HEK293 (cell line): Measurements from ENCODE around the gene PSMC3.
A peak's percentile ranks its signal among the peaks of the same experiment; 100 is the strongest.

Source experiments
- CTCF ChIA-PET: fragments of 350-600 bp; formaldehyde crosslinking; extraction: SDS; loops from one replicate; lab custom pipeline; 2021; ENCODE audit warnings: antibody characterized with exemption; lab: Yijun Ruan, JAX
- POLR2A ChIA-PET: fragments of 300-600 bp; formaldehyde crosslinking; extraction: SDS; loops from one replicate; lab custom pipeline; 2020; ENCODE audit warnings: antibody characterized with exemption, inconsistent platforms; lab: Yijun Ruan, JAX
- H3K27ac ChIP-seq: fragments of 200-500 bp; sonication (Bioruptor generic); 2 replicates; pipeline ENCODE4 v1.5.1; 2014; ENCODE audit warnings: low read depth, low read length, control low read depth, inconsistent platforms; ENCODE audit errors: extremely low read depth
- H3K36me3 ChIP-seq, 2 experiments: fragments of 200-500 bp in 1 of 2; sonication (Bioruptor generic) in 1 of 2; 1 replicate in 1 of 2; 2 replicates in 1 of 2; pipeline ENCODE4 v1.5.1; 2014 to 2017; ENCODE audit warnings: inconsistent platforms in 2 of 2, low read length in 2 of 2; ENCODE audit not compliant: control insufficient read depth in 2 of 2, insufficient read depth in 1 of 2
- H3K4me1 ChIP-seq: fragments of 200-500 bp; sonication (Bioruptor generic); 2 replicates; pipeline ENCODE4 v1.5.1; 2014; ENCODE audit warnings: mild to moderate bottlenecking, low read length, inconsistent platforms; ENCODE audit not compliant: control insufficient read depth, insufficient read depth
- H3K4me3 ChIP-seq: 2 replicates; pipeline ENCODE4 v1.5.1; 2011; ENCODE audit warnings: low read depth, mild to moderate bottlenecking, control low read depth, low read length, moderate library complexity
- H3K9me3 ChIP-seq: fragments of 200-500 bp; sonication (Bioruptor generic); 2 replicates; pipeline ENCODE4 v1.5.1; 2014; ENCODE audit warnings: low read depth, low read length, inconsistent platforms; ENCODE audit not compliant: control insufficient read depth, insufficient read depth
- KLF1 ChIP-seq: fragments of 450-650 bp; formaldehyde crosslinking; IDR thresholded peaks from 2 replicates; pipeline ENCODE4 v1.5.1; 2016; ENCODE audit warnings: missing biosample characterization, missing genetic modification characterization
- ZNF157 ChIP-seq: fragments of 450-650 bp; formaldehyde crosslinking; IDR thresholded peaks from 2 replicates; pipeline ENCODE4 v1.5.1; 2016; ENCODE audit warnings: missing biosample characterization, missing genetic modification characterization
- ZNF175 ChIP-seq: fragments of 450-650 bp; formaldehyde crosslinking; IDR thresholded peaks from 2 replicates; pipeline ENCODE4 v1.5.1; 2016; ENCODE audit warnings: missing biosample characterization, missing genetic modification characterization
- ZNF214 ChIP-seq: fragments of 450-650 bp; formaldehyde crosslinking; IDR thresholded peaks from 2 replicates; pipeline ENCODE4 v1.5.1; 2017; ENCODE audit warnings: missing biosample characterization, mild to moderate bottlenecking, missing genetic modification characterization, borderline replicate concordance
- ZNF335 ChIP-seq: fragments of 450-650 bp; formaldehyde crosslinking; conservative IDR thresholded peaks from 2 replicates; pipeline ENCODE4 v1.5.1; 2016; ENCODE audit warnings: missing biosample characterization, missing genetic modification characterization
- ZNF501 ChIP-seq: fragments of 450-650 bp; formaldehyde crosslinking; IDR thresholded peaks from 2 replicates; pipeline ENCODE4 v1.5.1; 2016; ENCODE audit warnings: missing biosample characterization, missing genetic modification characterization
- ZNF610 ChIP-seq: fragments of 450-650 bp; formaldehyde crosslinking; IDR thresholded peaks from 2 replicates; pipeline ENCODE4 v1.5.1; 2016; ENCODE audit warnings: missing biosample characterization, missing genetic modification characterization, borderline replicate concordance
- ZNF660 ChIP-seq: fragments of 450-650 bp; IDR thresholded peaks from 2 replicates; pipeline ENCODE4 v1.5.1; 2018; ENCODE audit warnings: missing biosample characterization, mild to moderate bottlenecking, missing genetic modification characterization
- TF ChIP-seq, protein P1 (sequence below): fragments of 450-650 bp; formaldehyde crosslinking; IDR thresholded peaks from 2 replicates; pipeline ENCODE4 v1.5.1; 2017; ENCODE audit warnings: missing biosample characterization, missing genetic modification characterization
- TF ChIP-seq, protein P2 (sequence below): fragments of 450-650 bp; formaldehyde crosslinking; IDR thresholded peaks from 2 replicates; pipeline ENCODE4 v1.5.0; 2017; ENCODE audit warnings: missing biosample characterization, missing genetic modification characterization, borderline replicate concordance
- TF ChIP-seq, protein P3 (sequence below): fragments of 450-650 bp; formaldehyde crosslinking; IDR thresholded peaks from 2 replicates; pipeline ENCODE4 v1.5.1; 2016; ENCODE audit warnings: missing biosample characterization, missing genetic modification characterization, borderline replicate concordance
- TF ChIP-seq, protein P4 (sequence below): fragments of 450-650 bp; formaldehyde crosslinking; IDR thresholded peaks from 2 replicates; pipeline ENCODE4 v1.5.1; 2016; ENCODE audit warnings: missing biosample characterization, missing genetic modification characterization
- TF ChIP-seq, protein P5 (sequence below): fragments of 450-650 bp; formaldehyde crosslinking; IDR thresholded peaks from 2 replicates; pipeline ENCODE4 v1.5.1; 2016; ENCODE audit warnings: missing biosample characterization, missing genetic modification characterization, borderline replicate concordance
- TF ChIP-seq, protein P6 (sequence below): fragments of 450-650 bp; formaldehyde crosslinking; IDR thresholded peaks from 2 replicates; pipeline ENCODE4 v1.5.1; 2016; ENCODE audit warnings: missing biosample characterization, missing genetic modification characterization
- TF ChIP-seq, protein P7 (sequence below): IDR thresholded peaks from 2 replicates; pipeline ENCODE4 v1.6.1; 2011; ENCODE audit warnings: mild to moderate bottlenecking, low read depth, low read length, borderline replicate concordance

PSMC3 gene

DNA sequence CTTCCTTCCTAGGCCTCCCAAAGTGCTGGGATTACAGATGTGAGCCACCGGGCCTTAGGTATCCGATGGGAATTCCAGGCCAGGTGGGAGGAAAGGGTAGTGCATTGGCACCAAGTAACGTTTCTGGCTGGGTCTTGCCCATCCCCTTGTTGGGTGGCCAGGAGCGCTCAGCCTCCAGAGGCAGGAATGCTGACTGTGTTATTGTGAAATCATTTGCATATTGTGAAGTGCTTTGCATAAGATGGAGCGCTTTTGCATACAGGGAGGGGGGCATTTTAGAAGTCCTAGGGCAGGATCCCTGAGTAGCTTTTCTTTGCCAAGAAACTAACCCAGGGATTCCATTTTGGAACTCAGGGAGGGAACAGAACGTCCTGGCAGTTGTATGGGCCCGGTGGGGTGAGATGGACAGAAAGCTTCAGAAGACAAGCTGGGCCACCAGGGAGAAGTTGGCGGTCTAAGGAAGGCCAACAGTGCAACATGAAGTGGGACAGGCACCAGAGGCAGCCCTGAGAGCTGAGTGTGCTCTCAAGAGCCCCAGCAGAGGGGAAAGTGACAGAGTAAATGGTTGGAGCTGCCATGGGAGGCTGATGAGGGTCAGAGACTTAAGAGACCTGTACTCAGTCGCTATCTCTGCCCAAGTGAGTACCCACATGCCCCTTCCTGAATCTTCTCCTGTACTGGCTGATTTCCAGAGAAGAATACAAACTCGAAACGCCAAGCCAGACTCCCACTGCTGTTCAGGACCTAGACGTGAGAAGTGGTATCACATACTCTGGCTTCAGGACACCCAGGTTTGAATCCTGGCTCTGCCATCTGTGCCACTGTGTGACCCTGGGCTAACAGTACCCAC is 19.1 kb downstream of the PSMC3 start:
- ChIA-PET CTCF (interaction anchor here (0.6 to 1.4 kb wide), 8 partner anchors 8 to 1159 kb away, joined by 3 to 12 read pairs (median 3); partner anchors contain the start of genes ACP2, KBTBD4, MADD and NDUFS3), POLR2A (interaction anchor here (1.2 to 6.0 kb wide), 3 partner anchors 7 to 33 kb away, joined by 3 to 37 read pairs (median 7); partner anchors contain the start of gene PSMC3)
- H3K9me3 ChIP-seq = no peaks in the 10 kb centered on the region
- peaks cover 0 to 21% of the 10 kb centered on the region in 2 experiments; a peak in 1 of 3 replicates for H3K36me3 ChIP-seq
- H3K4me3 ChIP-seq = peak overlapping the region; percentile 45
- peak overlapping the region; percentile 82 for H3K27ac ChIP-seq
- no peaks in the 10 kb centered on the region for H3K4me1 ChIP-seq
- TF ChIP-seq KLF1 (tag by site-specific recombination) (no peak), ZNF335 (tag by site-specific recombination) (peak; percentile 41)

DNA sequence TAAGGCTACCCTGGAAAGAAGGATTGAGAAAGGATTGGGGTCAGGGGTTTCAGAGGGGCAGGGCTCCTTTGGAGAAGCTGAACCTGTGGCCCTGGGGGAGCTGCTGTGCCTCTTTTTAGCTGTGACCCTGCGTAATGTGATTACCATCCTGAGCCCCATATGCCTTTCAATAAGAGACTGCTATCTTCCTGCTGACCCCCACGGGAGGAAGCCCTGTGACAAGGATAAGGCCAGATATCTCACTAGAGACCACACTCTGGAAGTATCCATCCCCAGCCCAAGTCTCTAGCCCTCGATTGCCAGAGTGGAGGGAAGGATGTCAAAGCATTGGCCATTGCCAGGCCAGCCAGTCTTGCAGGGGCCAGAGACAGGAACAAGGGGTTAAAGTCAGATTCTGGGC is 22.7 kb downstream of the PSMC3 start:
- H3K9me3 ChIP-seq = no peaks in the 10 kb centered on the region
- no peak overlapping the region for H3K27ac ChIP-seq
- no peaks in the 10 kb centered on the region; the same call in 1 of the 2 replicates for H3K4me1 ChIP-seq
- POLR2A ChIA-PET = no interaction called here
- H3K36me3 ChIP-seq = no peaks in the 10 kb centered on the region
- CTCF ChIA-PET = interaction anchor here (0.6 to 2.4 kb wide), 3 partner anchors 23 to 132 kb away, joined by 3 to 23 read pairs (median 5); partner anchors contain the start of gene PSMC3
- H3K4me3 ChIP-seq = no peak overlapping the region
- TF ChIP-seq, protein P1, sequence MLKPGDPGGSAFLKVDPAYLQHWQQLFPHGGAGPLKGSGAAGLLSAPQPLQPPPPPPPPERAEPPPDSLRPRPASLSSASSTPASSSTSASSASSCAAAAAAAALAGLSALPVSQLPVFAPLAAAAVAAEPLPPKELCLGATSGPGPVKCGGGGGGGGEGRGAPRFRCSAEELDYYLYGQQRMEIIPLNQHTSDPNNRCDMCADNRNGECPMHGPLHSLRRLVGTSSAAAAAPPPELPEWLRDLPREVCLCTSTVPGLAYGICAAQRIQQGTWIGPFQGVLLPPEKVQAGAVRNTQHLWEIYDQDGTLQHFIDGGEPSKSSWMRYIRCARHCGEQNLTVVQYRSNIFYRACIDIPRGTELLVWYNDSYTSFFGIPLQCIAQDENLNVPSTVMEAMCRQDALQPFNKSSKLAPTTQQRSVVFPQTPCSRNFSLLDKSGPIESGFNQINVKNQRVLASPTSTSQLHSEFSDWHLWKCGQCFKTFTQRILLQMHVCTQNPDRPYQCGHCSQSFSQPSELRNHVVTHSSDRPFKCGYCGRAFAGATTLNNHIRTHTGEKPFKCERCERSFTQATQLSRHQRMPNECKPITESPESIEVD = no peak
- TF ChIP-seq ZNF175 (tag by site-specific recombination) (no peak), ZNF157 (no peak), ZNF214 (tag by site-specific recombination) (no peak), ZNF660 (no peak), ZNF501 (tag by site-specific recombination) (no peak), ZNF610 (tag by site-specific recombination) (no peak)
- TF ChIP-seq, protein P2, sequence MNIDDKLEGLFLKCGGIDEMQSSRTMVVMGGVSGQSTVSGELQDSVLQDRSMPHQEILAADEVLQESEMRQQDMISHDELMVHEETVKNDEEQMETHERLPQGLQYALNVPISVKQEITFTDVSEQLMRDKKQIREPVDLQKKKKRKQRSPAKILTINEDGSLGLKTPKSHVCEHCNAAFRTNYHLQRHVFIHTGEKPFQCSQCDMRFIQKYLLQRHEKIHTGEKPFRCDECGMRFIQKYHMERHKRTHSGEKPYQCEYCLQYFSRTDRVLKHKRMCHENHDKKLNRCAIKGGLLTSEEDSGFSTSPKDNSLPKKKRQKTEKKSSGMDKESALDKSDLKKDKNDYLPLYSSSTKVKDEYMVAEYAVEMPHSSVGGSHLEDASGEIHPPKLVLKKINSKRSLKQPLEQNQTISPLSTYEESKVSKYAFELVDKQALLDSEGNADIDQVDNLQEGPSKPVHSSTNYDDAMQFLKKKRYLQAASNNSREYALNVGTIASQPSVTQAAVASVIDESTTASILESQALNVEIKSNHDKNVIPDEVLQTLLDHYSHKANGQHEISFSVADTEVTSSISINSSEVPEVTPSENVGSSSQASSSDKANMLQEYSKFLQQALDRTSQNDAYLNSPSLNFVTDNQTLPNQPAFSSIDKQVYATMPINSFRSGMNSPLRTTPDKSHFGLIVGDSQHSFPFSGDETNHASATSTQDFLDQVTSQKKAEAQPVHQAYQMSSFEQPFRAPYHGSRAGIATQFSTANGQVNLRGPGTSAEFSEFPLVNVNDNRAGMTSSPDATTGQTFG (tag by site-specific recombination) = no peak
- TF ChIP-seq, protein P3, sequence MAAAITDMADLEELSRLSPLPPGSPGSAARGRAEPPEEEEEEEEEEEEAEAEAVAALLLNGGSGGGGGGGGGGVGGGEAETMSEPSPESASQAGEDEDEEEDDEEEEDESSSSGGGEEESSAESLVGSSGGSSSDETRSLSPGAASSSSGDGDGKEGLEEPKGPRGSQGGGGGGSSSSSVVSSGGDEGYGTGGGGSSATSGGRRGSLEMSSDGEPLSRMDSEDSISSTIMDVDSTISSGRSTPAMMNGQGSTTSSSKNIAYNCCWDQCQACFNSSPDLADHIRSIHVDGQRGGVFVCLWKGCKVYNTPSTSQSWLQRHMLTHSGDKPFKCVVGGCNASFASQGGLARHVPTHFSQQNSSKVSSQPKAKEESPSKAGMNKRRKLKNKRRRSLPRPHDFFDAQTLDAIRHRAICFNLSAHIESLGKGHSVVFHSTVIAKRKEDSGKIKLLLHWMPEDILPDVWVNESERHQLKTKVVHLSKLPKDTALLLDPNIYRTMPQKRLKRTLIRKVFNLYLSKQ (tag by site-specific recombination) = no peak
- TF ChIP-seq, protein P4, sequence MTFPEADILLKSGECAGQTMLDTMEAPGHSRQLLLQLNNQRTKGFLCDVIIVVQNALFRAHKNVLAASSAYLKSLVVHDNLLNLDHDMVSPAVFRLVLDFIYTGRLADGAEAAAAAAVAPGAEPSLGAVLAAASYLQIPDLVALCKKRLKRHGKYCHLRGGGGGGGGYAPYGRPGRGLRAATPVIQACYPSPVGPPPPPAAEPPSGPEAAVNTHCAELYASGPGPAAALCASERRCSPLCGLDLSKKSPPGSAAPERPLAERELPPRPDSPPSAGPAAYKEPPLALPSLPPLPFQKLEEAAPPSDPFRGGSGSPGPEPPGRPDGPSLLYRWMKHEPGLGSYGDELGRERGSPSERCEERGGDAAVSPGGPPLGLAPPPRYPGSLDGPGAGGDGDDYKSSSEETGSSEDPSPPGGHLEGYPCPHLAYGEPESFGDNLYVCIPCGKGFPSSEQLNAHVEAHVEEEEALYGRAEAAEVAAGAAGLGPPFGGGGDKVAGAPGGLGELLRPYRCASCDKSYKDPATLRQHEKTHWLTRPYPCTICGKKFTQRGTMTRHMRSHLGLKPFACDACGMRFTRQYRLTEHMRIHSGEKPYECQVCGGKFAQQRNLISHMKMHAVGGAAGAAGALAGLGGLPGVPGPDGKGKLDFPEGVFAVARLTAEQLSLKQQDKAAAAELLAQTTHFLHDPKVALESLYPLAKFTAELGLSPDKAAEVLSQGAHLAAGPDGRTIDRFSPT (tag by site-specific recombination) = no peak
- TF ChIP-seq, protein P5, sequence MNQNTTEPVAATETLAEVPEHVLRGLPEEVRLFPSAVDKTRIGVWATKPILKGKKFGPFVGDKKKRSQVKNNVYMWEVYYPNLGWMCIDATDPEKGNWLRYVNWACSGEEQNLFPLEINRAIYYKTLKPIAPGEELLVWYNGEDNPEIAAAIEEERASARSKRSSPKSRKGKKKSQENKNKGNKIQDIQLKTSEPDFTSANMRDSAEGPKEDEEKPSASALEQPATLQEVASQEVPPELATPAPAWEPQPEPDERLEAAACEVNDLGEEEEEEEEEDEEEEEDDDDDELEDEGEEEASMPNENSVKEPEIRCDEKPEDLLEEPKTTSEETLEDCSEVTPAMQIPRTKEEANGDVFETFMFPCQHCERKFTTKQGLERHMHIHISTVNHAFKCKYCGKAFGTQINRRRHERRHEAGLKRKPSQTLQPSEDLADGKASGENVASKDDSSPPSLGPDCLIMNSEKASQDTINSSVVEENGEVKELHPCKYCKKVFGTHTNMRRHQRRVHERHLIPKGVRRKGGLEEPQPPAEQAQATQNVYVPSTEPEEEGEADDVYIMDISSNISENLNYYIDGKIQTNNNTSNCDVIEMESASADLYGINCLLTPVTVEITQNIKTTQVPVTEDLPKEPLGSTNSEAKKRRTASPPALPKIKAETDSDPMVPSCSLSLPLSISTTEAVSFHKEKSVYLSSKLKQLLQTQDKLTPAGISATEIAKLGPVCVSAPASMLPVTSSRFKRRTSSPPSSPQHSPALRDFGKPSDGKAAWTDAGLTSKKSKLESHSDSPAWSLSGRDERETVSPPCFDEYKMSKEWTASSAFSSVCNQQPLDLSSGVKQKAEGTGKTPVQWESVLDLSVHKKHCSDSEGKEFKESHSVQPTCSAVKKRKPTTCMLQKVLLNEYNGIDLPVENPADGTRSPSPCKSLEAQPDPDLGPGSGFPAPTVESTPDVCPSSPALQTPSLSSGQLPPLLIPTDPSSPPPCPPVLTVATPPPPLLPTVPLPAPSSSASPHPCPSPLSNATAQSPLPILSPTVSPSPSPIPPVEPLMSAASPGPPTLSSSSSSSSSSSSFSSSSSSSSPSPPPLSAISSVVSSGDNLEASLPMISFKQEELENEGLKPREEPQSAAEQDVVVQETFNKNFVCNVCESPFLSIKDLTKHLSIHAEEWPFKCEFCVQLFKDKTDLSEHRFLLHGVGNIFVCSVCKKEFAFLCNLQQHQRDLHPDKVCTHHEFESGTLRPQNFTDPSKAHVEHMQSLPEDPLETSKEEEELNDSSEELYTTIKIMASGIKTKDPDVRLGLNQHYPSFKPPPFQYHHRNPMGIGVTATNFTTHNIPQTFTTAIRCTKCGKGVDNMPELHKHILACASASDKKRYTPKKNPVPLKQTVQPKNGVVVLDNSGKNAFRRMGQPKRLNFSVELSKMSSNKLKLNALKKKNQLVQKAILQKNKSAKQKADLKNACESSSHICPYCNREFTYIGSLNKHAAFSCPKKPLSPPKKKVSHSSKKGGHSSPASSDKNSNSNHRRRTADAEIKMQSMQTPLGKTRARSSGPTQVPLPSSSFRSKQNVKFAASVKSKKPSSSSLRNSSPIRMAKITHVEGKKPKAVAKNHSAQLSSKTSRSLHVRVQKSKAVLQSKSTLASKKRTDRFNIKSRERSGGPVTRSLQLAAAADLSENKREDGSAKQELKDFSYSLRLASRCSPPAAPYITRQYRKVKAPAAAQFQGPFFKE (tag by site-specific recombination) = no peak
- TF ChIP-seq, protein P6, sequence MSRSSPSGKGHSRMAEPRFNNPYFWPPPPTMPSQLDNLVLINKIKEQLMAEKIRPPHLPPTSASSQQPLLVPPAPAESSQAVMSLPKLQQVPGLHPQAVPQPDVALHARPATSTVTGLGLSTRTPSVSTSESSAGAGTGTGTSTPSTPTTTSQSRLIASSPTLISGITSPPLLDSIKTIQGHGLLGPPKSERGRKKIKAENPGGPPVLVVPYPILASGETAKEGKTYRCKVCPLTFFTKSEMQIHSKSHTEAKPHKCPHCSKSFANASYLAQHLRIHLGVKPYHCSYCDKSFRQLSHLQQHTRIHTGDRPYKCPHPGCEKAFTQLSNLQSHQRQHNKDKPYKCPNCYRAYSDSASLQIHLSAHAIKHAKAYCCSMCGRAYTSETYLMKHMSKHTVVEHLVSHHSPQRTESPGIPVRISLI = no peak
- TF ChIP-seq, protein P7, sequence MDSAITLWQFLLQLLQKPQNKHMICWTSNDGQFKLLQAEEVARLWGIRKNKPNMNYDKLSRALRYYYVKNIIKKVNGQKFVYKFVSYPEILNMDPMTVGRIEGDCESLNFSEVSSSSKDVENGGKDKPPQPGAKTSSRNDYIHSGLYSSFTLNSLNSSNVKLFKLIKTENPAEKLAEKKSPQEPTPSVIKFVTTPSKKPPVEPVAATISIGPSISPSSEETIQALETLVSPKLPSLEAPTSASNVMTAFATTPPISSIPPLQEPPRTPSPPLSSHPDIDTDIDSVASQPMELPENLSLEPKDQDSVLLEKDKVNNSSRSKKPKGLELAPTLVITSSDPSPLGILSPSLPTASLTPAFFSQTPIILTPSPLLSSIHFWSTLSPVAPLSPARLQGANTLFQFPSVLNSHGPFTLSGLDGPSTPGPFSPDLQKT = no peak
